Astrocyte (in vitro differentiated cells and primary cell): ENCODE results near the gene PUS7L.

ENCODE experiments used
- EZH2 ChIP-seq: IDR thresholded peaks from 2 replicates; pipeline ENCODE4 v1.6.1; 2012; ENCODE audit warnings: mild to moderate bottlenecking, low read length, inconsistent platforms; ENCODE audit not compliant: insufficient read depth
- TF ChIP-seq, protein P1 (sequence below): IDR thresholded peaks from 2 replicates; pipeline ENCODE4 v1.5.1; 2011; ENCODE audit warnings: low read depth, mild to moderate bottlenecking, inconsistent platforms, low read length, moderate library complexity; ENCODE audit not compliant: insufficient read depth

GRCh38 chr12:43797561-43798217 is 39.1 kb upstream of the PUS7L start:
- TF ChIP-seq, protein P1, sequence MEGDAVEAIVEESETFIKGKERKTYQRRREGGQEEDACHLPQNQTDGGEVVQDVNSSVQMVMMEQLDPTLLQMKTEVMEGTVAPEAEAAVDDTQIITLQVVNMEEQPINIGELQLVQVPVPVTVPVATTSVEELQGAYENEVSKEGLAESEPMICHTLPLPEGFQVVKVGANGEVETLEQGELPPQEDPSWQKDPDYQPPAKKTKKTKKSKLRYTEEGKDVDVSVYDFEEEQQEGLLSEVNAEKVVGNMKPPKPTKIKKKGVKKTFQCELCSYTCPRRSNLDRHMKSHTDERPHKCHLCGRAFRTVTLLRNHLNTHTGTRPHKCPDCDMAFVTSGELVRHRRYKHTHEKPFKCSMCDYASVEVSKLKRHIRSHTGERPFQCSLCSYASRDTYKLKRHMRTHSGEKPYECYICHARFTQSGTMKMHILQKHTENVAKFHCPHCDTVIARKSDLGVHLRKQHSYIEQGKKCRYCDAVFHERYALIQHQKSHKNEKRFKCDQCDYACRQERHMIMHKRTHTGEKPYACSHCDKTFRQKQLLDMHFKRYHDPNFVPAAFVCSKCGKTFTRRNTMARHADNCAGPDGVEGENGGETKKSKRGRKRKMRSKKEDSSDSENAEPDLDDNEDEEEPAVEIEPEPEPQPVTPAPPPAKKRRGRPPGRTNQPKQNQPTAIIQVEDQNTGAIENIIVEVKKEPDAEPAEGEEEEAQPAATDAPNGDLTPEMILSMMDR, result no peak
- no peak for TF ChIP-seq EZH2
